Measurements from ENCODE around the gene GPR68.

DNA sequence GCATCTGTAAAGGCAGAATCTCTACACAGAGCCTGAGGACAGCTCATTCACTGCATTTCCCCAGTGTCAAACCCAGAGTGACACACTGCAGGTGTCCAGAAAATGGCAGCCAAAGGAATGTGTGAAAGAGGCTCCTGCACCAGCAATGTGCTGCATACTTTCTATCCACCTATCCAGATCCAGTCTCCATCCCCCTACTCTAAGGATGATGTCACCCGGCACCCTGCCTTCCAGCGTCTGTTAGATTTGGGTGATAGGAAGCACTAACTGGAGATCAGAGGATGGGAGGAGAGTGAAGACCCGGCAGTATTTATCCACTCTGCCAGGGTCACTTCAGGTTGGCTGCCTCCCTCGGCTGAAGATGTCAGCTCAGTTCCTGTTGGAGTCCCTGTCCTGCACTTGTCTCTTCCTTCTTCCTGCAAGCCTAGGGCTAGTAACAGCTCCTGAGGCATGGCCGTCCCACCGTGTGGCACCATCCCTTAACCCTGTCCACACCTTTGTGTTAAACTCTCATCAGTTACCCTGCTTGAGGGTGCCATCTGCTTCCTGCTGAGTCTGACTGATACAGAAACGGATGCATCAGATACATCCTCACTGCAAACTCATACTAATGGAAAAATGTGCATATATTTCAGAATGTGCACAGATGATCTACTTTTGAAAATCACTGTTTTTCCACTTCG, 13.0 kb upstream of the GPR68 start:
- TF ChIP-seq, protein P1, sequence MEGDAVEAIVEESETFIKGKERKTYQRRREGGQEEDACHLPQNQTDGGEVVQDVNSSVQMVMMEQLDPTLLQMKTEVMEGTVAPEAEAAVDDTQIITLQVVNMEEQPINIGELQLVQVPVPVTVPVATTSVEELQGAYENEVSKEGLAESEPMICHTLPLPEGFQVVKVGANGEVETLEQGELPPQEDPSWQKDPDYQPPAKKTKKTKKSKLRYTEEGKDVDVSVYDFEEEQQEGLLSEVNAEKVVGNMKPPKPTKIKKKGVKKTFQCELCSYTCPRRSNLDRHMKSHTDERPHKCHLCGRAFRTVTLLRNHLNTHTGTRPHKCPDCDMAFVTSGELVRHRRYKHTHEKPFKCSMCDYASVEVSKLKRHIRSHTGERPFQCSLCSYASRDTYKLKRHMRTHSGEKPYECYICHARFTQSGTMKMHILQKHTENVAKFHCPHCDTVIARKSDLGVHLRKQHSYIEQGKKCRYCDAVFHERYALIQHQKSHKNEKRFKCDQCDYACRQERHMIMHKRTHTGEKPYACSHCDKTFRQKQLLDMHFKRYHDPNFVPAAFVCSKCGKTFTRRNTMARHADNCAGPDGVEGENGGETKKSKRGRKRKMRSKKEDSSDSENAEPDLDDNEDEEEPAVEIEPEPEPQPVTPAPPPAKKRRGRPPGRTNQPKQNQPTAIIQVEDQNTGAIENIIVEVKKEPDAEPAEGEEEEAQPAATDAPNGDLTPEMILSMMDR (IDR thresholded peaks at IDR 0.05; ENCODE audit: poor library complexity, severe bottlenecking): no peak
- TF ChIP-seq POLR2AphosphoS5 (IDR thresholded peaks at IDR 0.05): no peak
- TF ChIP-seq RAD21 (conservative IDR thresholded peaks at IDR 0.05): no peak
- TF ChIP-seq EP300 (conservative IDR thresholded peaks at IDR 0.05; ENCODE audit: poor library complexity, severe bottlenecking): no peak
- no peak for TF ChIP-seq MXI1 (conservative IDR thresholded peaks at IDR 0.05; ENCODE audit: poor library complexity, severe bottlenecking)
- TF ChIP-seq SMC3 (conservative IDR thresholded peaks at IDR 0.05; ENCODE audit: poor library complexity): no peak

Measured in neural cell (in vitro differentiated cells).